GM19397 (cell line): ENCODE results near the gene HTRA3.

Experiments
- ATAC-seq: cut with Tn5 transposase; IDR thresholded peaks from one replicate; pipeline ENCODE4 v1.9.1; 2021; ENCODE audit warnings: mild to moderate bottlenecking, moderate library complexity; ENCODE audit not compliant: unreplicated experiment

Gene HTRA3

GRCh38 chr4:8278421-8279287, 9.1 kb downstream of the HTRA3 start:
- ATAC-seq, result no peak

GRCh38 chr4:8279321-8280157, 10.0 kb downstream of the HTRA3 start:
- ATAC-seq, result no peak

GRCh38 chr4:8280158-8280875, 10.8 kb downstream of the HTRA3 start:
- ATAC-seq, result no peak

- ATAC-seq, result no peak
These were observed 11.4 kb downstream of the HTRA3 start for GRCh38 chr4:8280876-8281440.

GRCh38 chr4:8281519-8282133, 12.1 kb downstream of the HTRA3 start:
- ATAC-seq, result no peak

GRCh38 chr4:8282134-8282641, 12.6 kb downstream of the HTRA3 start:
- ATAC-seq, result no peak

GRCh38 chr4:8282742-8283141, 13.2 kb downstream of the HTRA3 start:
- no peak for ATAC-seq

- ATAC-seq, result no peak
These were observed 13.6 kb downstream of the HTRA3 start for GRCh38 chr4:8283161-8283560.

- ATAC-seq, result no peak
These were observed 14.1 kb downstream of the HTRA3 start for GRCh38 chr4:8283631-8284121.

- no peak for ATAC-seq
These were observed 14.8 kb downstream of the HTRA3 start for GRCh38 chr4:8284391-8284790.

- no peak for ATAC-seq
These were observed 15.8 kb downstream of the HTRA3 start for GRCh38 chr4:8285143-8285975.

GRCh38 chr4:8285976-8286718, 16.6 kb downstream of the HTRA3 start:
- no peak for ATAC-seq

- ATAC-seq, result no peak
These were observed 17.3 kb downstream of the HTRA3 start for GRCh38 chr4:8286719-8287342.

GRCh38 chr4:8287343-8288280, 18.1 kb downstream of the HTRA3 start:
- no peak for ATAC-seq

- ATAC-seq, result no peak
These were observed 19.7 kb downstream of the HTRA3 start for GRCh38 chr4:8289151-8289750.

GRCh38 chr4:8289956-8290700, 20.6 kb downstream of the HTRA3 start:
- ATAC-seq, result no peak
